CD4-positive, alpha-beta memory T cell (primary cell): Measurements from ENCODE around the gene FNIP2. TPM values are rescaled to one million over a fixed set of nuclear protein-coding genes. Genes with fewer than 3 reads are reported as not detected.

Experiments used
- CTCF ChIA-PET: fragments of 350-600 bp; sonication (Branson Sonifier 250); formaldehyde crosslinking; loops from one replicate; lab custom pipeline; 2021; ENCODE audit warnings: inconsistent platforms; ENCODE audit not compliant: partially characterized antibody; lab: Charles Lee
- POLR2A ChIA-PET: fragments of 350-600 bp; sonication (Branson Sonifier 250); formaldehyde crosslinking; loops from one replicate; lab custom pipeline; 2021; ENCODE audit not compliant: partially characterized antibody; lab: Charles Lee
- DNase-seq, 5 donors: peaks; one replicate each; pipeline versions ENCODE4 v3.0.0 to v3.0.0-alpha.2; 2020 to 2022; ENCODE audit warnings: mixed read lengths in 1 of 5
- H3K27ac ChIP-seq: one replicate; pipeline ENCODE4 v1.7.0; 2013; ENCODE audit warnings: low read depth, low read length
- H3K27me3 ChIP-seq: 2 replicates; pipeline ENCODE4 v1.7.0; 2013; ENCODE audit warnings: mild to moderate bottlenecking, low read length, moderate library complexity; ENCODE audit not compliant: insufficient read depth
- H3K36me3 ChIP-seq: 2 replicates; pipeline ENCODE4 v1.7.0; 2013; ENCODE audit warnings: mild to moderate bottlenecking, low read length, moderate library complexity; ENCODE audit not compliant: insufficient read depth
- H3K4me1 ChIP-seq: 2 replicates; pipeline ENCODE4 v1.7.0; 2013; ENCODE audit warnings: mild to moderate bottlenecking, low read length, moderate library complexity; ENCODE audit not compliant: insufficient read depth
- H3K4me3 ChIP-seq, 2 donors: one replicate each; pipeline ENCODE4 v1.7.0; 2013; ENCODE audit warnings: low read length in 2 of 2, mild to moderate bottlenecking in 1 of 2
- H3K9me3 ChIP-seq, 2 donors: one replicate each; pipeline ENCODE4 v1.7.0; 2013; ENCODE audit warnings: low read length in 2 of 2, control low read depth in 1 of 2; ENCODE audit not compliant: control insufficient read depth in 1 of 2
- H3K27ac Mint-ChIP-seq, 7 donors: one replicate each; pipeline ENCODE4 v1.8.0; 2020 to 2021; ENCODE audit warnings: mixed read lengths in 7 of 7, mild to moderate bottlenecking in 6 of 7, inconsistent platforms in 3 of 7, moderate library complexity in 3 of 7
- H3K27me3 Mint-ChIP-seq, 2 donors: one replicate each; pipeline ENCODE4 v1.8.0; 2020 to 2021; ENCODE audit warnings: mixed read lengths in 2 of 2
- H3K36me3 Mint-ChIP-seq, 2 donors: one replicate each; pipeline ENCODE4 v1.8.0; 2020 to 2021; ENCODE audit warnings: mixed read lengths in 2 of 2, inconsistent platforms in 1 of 2, mild to moderate bottlenecking in 1 of 2
- H3K4me1 Mint-ChIP-seq, 4 donors: one replicate each; pipeline ENCODE4 v1.8.0; 2020 to 2021; ENCODE audit warnings: mixed read lengths in 4 of 4, mild to moderate bottlenecking in 1 of 4
- H3K4me3 Mint-ChIP-seq, 8 donors: one replicate each; pipeline ENCODE4 v1.8.0; 2020 to 2021; ENCODE audit warnings: mixed read lengths in 8 of 8, mild to moderate bottlenecking in 7 of 8, moderate library complexity in 6 of 8, inconsistent platforms in 3 of 8
- H3K9me3 Mint-ChIP-seq, 8 donors: one replicate each; pipeline ENCODE4 v1.8.0; 2020 to 2021; ENCODE audit warnings: mixed read lengths in 8 of 8, mild to moderate bottlenecking in 5 of 8, inconsistent platforms in 3 of 8, moderate library complexity in 1 of 8
- intact Hi-C: fragments of 100-400 bp; cut with micrococcal nuclease; formaldehyde crosslinking; loops from one replicate; pipeline ENCODE4 v1.15.1; 2023
- polyA plus RNA-seq, 2 donors: library from polyadenylated mRNA; unstranded; fragments of 300-500 nt; fragmentation: Illumina TruSeq; gene quantifications; one replicate each; pipeline ENCODE4 v1.2.3, GENCODE V29; 2021
- total RNA-seq, 2 experiments: library from RNA; stranded (reverse); gene quantifications; one replicate each; pipeline ENCODE4 v1.2.3, GENCODE V29; 2021

FNIP2 gene
- total and polyA plus RNA-seq, 4 experiments from 2014 or later: 2.4 to 9.4 (median 6.4) TPM

DNA sequence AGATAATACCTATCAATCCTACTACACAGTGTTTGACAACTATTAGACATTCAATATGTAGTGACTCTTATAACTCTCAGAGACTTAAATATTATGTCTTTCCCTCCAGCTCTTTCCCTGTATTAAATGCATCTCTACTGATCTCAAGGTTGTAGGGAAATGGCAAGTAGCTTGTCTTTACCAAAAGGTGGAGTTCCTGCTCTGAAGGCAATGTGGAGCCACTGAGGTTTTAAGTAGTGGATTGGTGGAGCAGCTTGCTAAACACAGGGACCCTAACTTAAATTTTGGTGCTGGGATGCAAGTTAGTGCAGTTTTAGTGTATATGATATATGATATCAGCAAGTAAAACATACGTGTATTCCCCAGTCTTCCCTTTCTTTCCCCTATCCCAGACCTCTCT is 13.1 kb downstream of the FNIP2 start:
- Mint-ChIP-seq H3K27me3 (no peaks in the 10 kb centered on the region), H3K9me3 (no peaks in the 10 kb centered on the region), H3K4me3 (no peak overlapping the region), H3K27ac (peak overlapping the region in 1 of 7 donors; percentile 43), H3K4me1 (peaks cover 20 to 42% (median 27%) of the 10 kb centered on the region in 4 donors), H3K36me3 (no peaks in the 10 kb centered on the region)
- intact Hi-C loops: no loop called here
- H3K27ac ChIP-seq: no peak overlapping the region
- no peak overlapping the region for H3K4me3 ChIP-seq
- H3K36me3 ChIP-seq: no peaks in the 10 kb centered on the region
- CTCF ChIA-PET: interaction anchor here (1.2 to 3.9 kb wide), 2 partner anchors 71 to 75 kb away, joined by 3 to 16 read pairs; no protein-coding TSS in a partner anchor
- POLR2A ChIA-PET: no interaction called here
- no peak for DNase-seq
- H3K27me3 ChIP-seq: no peaks in the 10 kb centered on the region
- H3K4me1 ChIP-seq: peaks cover 20% of the 10 kb centered on the region
- H3K9me3 ChIP-seq: no peaks in the 10 kb centered on the region

- DNase-seq: no peak
- Mint-ChIP-seq H3K27ac (peak overlapping the region in 2 of 7 donors; percentile 4 to 43), H3K4me1 (peaks cover 20 to 41% (median 27%) of the 10 kb centered on the region in 4 donors), H3K4me3 (no peak overlapping the region), H3K9me3 (no peaks in the 10 kb centered on the region), H3K36me3 (no peaks in the 10 kb centered on the region), H3K27me3 (no peaks in the 10 kb centered on the region)
- Histone ChIP-seq H3K4me1 (peaks cover 17% of the 10 kb centered on the region), H3K36me3 (no peaks in the 10 kb centered on the region), H3K4me3 (no peak overlapping the region), H3K27ac (no peak overlapping the region), H3K9me3 (no peaks in the 10 kb centered on the region), H3K27me3 (no peaks in the 10 kb centered on the region)
- intact Hi-C loops: no loop called here
- POLR2A ChIA-PET: interaction anchor here (1.1 kb wide), 1 partner anchor 13 kb away, joined by 3 read pairs; no protein-coding TSS in a partner anchor
- CTCF ChIA-PET: interaction anchor here (1.2 to 3.9 kb wide), 2 partner anchors 70 to 74 kb away, joined by 3 to 16 read pairs; no protein-coding TSS in a partner anchor
These were observed 13.9 kb downstream of the FNIP2 start for GRCh38 chr4:158782551-158783360.

DNA sequence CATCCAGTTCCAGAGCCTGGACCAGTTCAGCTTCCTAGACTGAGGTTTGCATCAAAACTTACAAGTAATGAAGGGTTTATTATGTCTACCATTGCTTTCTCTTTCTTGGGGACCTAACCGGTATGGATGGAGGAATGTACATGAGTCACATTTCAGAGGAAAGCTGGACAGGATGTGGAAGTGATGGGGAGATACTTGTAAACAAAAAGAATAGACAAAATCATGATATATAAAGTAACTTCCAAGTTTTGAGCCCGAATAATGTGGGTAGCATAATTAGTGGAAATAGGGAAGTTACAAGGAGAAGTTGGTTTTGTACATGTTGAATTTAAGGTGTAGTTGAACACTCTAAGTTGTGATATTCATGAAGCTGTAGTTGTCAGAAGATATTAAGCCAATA is 15.0 kb downstream of the FNIP2 start:
- intact Hi-C loops: no loop called here
- DNase-seq: no peak
- Mint-ChIP-seq H3K27me3 (no peaks in the 10 kb centered on the region), H3K4me1 (peaks cover 13 to 32% (median 22%) of the 10 kb centered on the region in 4 donors), H3K9me3 (no peaks in the 10 kb centered on the region), H3K4me3 (no peak overlapping the region), H3K36me3 (no peaks in the 10 kb centered on the region), H3K27ac (no peak overlapping the region)
- ChIA-PET POLR2A (no interaction called here), CTCF (no interaction called here)
- Histone ChIP-seq H3K4me1 (peaks cover 7% of the 10 kb centered on the region), H3K36me3 (no peaks in the 10 kb centered on the region), H3K4me3 (no peak overlapping the region), H3K9me3 (no peaks in the 10 kb centered on the region), H3K27me3 (no peaks in the 10 kb centered on the region), H3K27ac (no peak overlapping the region)

- H3K36me3 ChIP-seq: no peaks in the 10 kb centered on the region
- H3K27me3 ChIP-seq: no peaks in the 10 kb centered on the region
- Mint-ChIP-seq H3K27ac (no peak overlapping the region), H3K27me3 (no peaks in the 10 kb centered on the region), H3K36me3 (no peaks in the 10 kb centered on the region), H3K9me3 (no peaks in the 10 kb centered on the region), H3K4me1 (peaks cover 11 to 29% (median 19%) of the 10 kb centered on the region in 4 donors), H3K4me3 (no peak overlapping the region)
- H3K4me3 ChIP-seq: no peak overlapping the region
- H3K9me3 ChIP-seq: no peaks in the 10 kb centered on the region
- H3K27ac ChIP-seq: no peak overlapping the region
- ChIA-PET POLR2A (no interaction called here), CTCF (no interaction called here)
- peaks cover 5% of the 10 kb centered on the region for H3K4me1 ChIP-seq
- intact Hi-C loops: no loop called here
- DNase-seq: no peak
These were observed 16.9 kb downstream of the FNIP2 start for GRCh38 chr4:158785718-158786117.

DNA sequence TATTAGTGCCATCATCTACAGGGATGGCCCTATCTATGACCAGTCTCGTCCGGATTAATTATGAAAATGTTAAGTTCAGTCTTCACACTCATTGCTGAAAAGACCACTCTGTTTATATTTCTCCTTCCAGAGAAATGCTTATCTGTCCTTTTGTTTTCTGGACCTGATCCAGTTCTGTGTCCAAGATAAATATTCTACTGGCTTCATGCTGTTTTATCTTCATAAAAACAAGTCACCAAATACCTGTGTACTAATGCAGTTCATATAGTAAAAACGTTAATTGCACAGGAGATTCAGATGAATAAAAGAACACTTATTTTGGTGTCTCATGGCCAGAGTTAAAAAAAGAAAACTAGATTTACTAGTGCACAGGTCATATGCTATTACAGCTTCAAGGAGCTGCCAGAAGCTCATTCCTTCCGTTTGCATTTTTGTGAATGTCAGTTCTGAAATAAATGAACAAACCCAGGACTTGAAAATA is 17.3 kb downstream of the FNIP2 start:
- Mint-ChIP-seq H3K27me3 (no peaks in the 10 kb centered on the region), H3K36me3 (no peaks in the 10 kb centered on the region), H3K4me1 (peaks cover 10 to 29% (median 17%) of the 10 kb centered on the region in 4 donors), H3K9me3 (no peaks in the 10 kb centered on the region), H3K4me3 (no peak overlapping the region), H3K27ac (no peak overlapping the region)
- DNase-seq: no peak
- Histone ChIP-seq H3K4me3 (no peak overlapping the region), H3K27ac (no peak overlapping the region), H3K27me3 (no peaks in the 10 kb centered on the region), H3K36me3 (no peaks in the 10 kb centered on the region), H3K4me1 (peaks cover 5% of the 10 kb centered on the region), H3K9me3 (no peaks in the 10 kb centered on the region)
- intact Hi-C loops: no loop called here
- POLR2A ChIA-PET: no interaction called here
- CTCF ChIA-PET: no interaction called here

GRCh38 chr4:158786955-158787354 is 18.1 kb downstream of the FNIP2 start:
- no peak overlapping the region for H3K4me3 ChIP-seq
- POLR2A ChIA-PET: no interaction called here
- H3K9me3 Mint-ChIP-seq: no peaks in the 10 kb centered on the region
- H3K27me3 ChIP-seq: no peaks in the 10 kb centered on the region
- H3K4me3 Mint-ChIP-seq: no peak overlapping the region
- no peak for DNase-seq
- H3K27ac ChIP-seq: no peak overlapping the region
- no peaks in the 10 kb centered on the region for H3K36me3 ChIP-seq
- intact Hi-C loops: no loop called here
- no peaks in the 10 kb centered on the region for H3K9me3 ChIP-seq
- H3K27ac Mint-ChIP-seq: no peak overlapping the region
- no peaks in the 10 kb centered on the region for H3K36me3 Mint-ChIP-seq
- H3K4me1 Mint-ChIP-seq: peaks cover 10 to 29% (median 16%) of the 10 kb centered on the region in 4 donors
- no peaks in the 10 kb centered on the region for H3K27me3 Mint-ChIP-seq
- peaks cover 5% of the 10 kb centered on the region for H3K4me1 ChIP-seq
- CTCF ChIA-PET: no interaction called here

DNA sequence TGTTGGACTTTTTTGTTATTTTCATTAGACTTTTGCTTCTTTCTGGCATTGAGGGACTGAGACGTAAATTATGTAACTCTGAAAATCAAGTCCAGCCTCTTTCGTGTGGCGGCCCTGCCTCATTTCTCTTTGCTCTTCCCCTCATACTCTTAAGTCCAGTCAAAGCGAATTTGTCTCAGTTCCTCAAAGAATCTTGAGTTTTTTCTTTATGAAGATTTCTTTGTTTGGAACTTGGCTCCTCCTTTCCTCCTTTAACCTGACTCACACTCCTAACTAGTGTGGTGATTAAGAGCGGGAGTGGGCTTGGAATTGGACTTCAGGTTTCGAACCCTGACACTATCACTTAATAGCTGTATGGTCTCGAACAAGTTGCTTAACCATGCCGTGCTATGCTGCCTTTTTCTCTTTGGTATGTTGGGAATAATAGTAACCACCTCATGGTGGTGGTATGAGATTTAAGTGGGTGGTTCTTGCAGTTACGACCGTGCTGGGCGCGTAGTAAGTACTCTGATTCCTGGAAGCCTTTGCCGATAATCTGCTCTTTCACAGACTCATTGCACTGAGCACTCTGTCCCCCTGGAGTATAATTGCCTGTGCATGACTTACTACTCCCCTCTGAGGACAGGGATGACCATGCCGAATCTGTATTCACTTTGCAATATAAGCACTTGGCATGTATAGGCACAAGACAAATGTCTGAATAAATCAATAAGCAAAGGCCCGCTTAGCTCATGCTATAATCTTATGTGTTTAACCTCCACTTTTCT is 19.1 kb downstream of the FNIP2 start:
- intact Hi-C loops: no loop called here
- CTCF ChIA-PET: interaction anchor here (1.0 to 1.3 kb wide), 2 partner anchors 17 to 64 kb away, joined by 3 to 5 read pairs; no protein-coding TSS in a partner anchor

More for the DNA sequence above, 19.1 kb downstream of the FNIP2 start:
- no peaks in the 10 kb centered on the region for H3K9me3 ChIP-seq
- DNase-seq: no peak
- no peak overlapping the region for H3K27ac ChIP-seq
- no peak overlapping the region for H3K4me3 ChIP-seq
- H3K27ac Mint-ChIP-seq: no peak overlapping the region
- no peaks in the 10 kb centered on the region for H3K36me3 ChIP-seq
- H3K36me3 Mint-ChIP-seq: no peaks in the 10 kb centered on the region
- no peaks in the 10 kb centered on the region for H3K27me3 ChIP-seq
- peaks cover under 1% of the 10 kb centered on the region for H3K4me1 ChIP-seq
- H3K9me3 Mint-ChIP-seq: no peaks in the 10 kb centered on the region
- H3K4me1 Mint-ChIP-seq: peaks cover 8 to 21% (median 14%) of the 10 kb centered on the region in 4 donors
- POLR2A ChIA-PET: no interaction called here
- no peak overlapping the region for H3K4me3 Mint-ChIP-seq
- no peaks in the 10 kb centered on the region for H3K27me3 Mint-ChIP-seq
